HG03108 (cell line): ENCODE results near the gene HMGN1.

Source experiments
- ATAC-seq: cut with Tn5 transposase; IDR thresholded peaks from one replicate; pipeline ENCODE4 v1.9.1; 2021; ENCODE audit warnings: moderate library complexity; ENCODE audit not compliant: unreplicated experiment

Gene HMGN1

GRCh38 chr21:39311164-39311563 is 37.7 kb downstream of the HMGN1 start:
- ATAC-seq, result no peak

DNA sequence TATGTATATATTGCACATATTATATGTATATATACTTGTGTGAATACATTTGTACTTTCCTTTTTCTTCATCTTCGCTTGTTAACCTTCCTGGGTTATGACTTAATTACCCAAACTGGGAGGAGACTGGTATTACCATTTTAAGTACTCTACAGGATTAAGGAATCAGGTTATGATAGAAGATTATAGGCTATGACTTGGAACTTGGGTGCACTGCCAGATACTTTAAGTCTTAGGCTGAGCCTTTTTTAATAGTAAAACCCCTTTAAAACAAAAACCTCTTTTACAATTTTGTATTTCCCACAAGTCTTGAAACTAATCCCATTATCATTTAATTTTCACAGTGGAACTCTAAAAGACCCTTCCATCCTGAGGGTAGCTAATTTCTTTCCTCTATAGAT is 41.4 kb downstream of the HMGN1 start:
- no peak for ATAC-seq

- ATAC-seq, result no peak
Measured at GRCh38 chr21:39300587-39300986, 48.3 kb downstream of the HMGN1 start.

GRCh38 chr21:39296891-39297290 is 52.0 kb downstream of the HMGN1 start:
- ATAC-seq, result no peak
